ENCODE measurements around the gene MBNL2.

Gene MBNL2

GRCh38 chr13:97245011-97245410, 22.9 kb downstream of the MBNL2 start:
- no peaks in the 10 kb centered on the region for H3K9me3 ChIP-seq (ENCODE audit: severe bottlenecking)
- no peak overlapping the region for H3K27ac ChIP-seq
- H3K27me3 ChIP-seq (ENCODE audit: insufficient read depth, low read depth, severe bottlenecking), result no peaks in the 10 kb centered on the region
- DNase-seq, result no peak
- H3K4me3 ChIP-seq (ENCODE audit: low read depth, low read length), result no peak overlapping the region
- no peaks in the 10 kb centered on the region for H3K36me3 ChIP-seq
- no peak for TF ChIP-seq CTCF (IDR thresholded peaks at IDR 0.05; ENCODE audit: low read depth, low read length)

- H3K4me3 ChIP-seq (ENCODE audit: low read depth, low read length), result no peak overlapping the region
- H3K36me3 ChIP-seq, result no peaks in the 10 kb centered on the region
- no peak overlapping the region for H3K27ac ChIP-seq
- DNase-seq, result no peak
- no peaks in the 10 kb centered on the region for H3K9me3 ChIP-seq (ENCODE audit: severe bottlenecking)
- no peaks in the 10 kb centered on the region for H3K27me3 ChIP-seq (ENCODE audit: insufficient read depth, low read depth, severe bottlenecking)
- no peak for TF ChIP-seq CTCF (IDR thresholded peaks at IDR 0.05; ENCODE audit: low read depth, low read length)
Observed at GRCh38 chr13:97246596-97247158, 24.5 kb downstream of the MBNL2 start.

GRCh38 chr13:97248243-97248642, 26.1 kb downstream of the MBNL2 start:
- H3K27ac ChIP-seq, result no peak overlapping the region
- H3K9me3 ChIP-seq (ENCODE audit: severe bottlenecking), result no peaks in the 10 kb centered on the region
- no peaks in the 10 kb centered on the region for H3K27me3 ChIP-seq (ENCODE audit: insufficient read depth, low read depth, severe bottlenecking)
- no peak overlapping the region for H3K4me3 ChIP-seq (ENCODE audit: low read depth, low read length)
- H3K36me3 ChIP-seq, result no peaks in the 10 kb centered on the region
- no peak for DNase-seq
- TF ChIP-seq CTCF (IDR thresholded peaks at IDR 0.05; ENCODE audit: low read depth, low read length), result no peak

GRCh38 chr13:97249093-97249795, 27.1 kb downstream of the MBNL2 start:
- Histone ChIP-seq H3K9me3 (ENCODE audit: severe bottlenecking) (no peaks in the 10 kb centered on the region), H3K36me3 (no peaks in the 10 kb centered on the region), H3K27ac (no peak overlapping the region), H3K4me3 (ENCODE audit: low read depth, low read length) (no peak overlapping the region), H3K27me3 (ENCODE audit: insufficient read depth, low read depth, severe bottlenecking) (no peaks in the 10 kb centered on the region)
- TF ChIP-seq CTCF (IDR thresholded peaks at IDR 0.05; ENCODE audit: low read depth, low read length), result no peak
- DNase-seq, result no peak

GRCh38 chr13:97249796-97250495, 27.8 kb downstream of the MBNL2 start:
- no peak for DNase-seq
- Histone ChIP-seq H3K9me3 (ENCODE audit: severe bottlenecking) (no peaks in the 10 kb centered on the region), H3K27ac (no peak overlapping the region), H3K27me3 (ENCODE audit: insufficient read depth, low read depth, severe bottlenecking) (no peaks in the 10 kb centered on the region), H3K4me3 (ENCODE audit: low read depth, low read length) (no peak overlapping the region), H3K36me3 (no peaks in the 10 kb centered on the region)
- TF ChIP-seq CTCF (IDR thresholded peaks at IDR 0.05; ENCODE audit: low read depth, low read length), result no peak

Measured in WERI-Rb-1 (cell line).